SK-N-SH (cell line): ENCODE data around the gene PKIB. TPM values are rescaled to one million over a fixed set of nuclear protein-coding genes. Genes with fewer than 3 reads are reported as not detected.

Experiments used
- CTCF ChIA-PET: fragments of 300-600, 350-600 bp; formaldehyde crosslinking; extraction: SDS; loops from one replicate; lab custom pipeline; 2021; lab: Yijun Ruan, JAX
- POLR2A ChIA-PET: fragments of 350-600 bp; sonication (Branson Sonifier 250); formaldehyde crosslinking; extraction: SDS; loops from one replicate; lab custom pipeline; 2020; ENCODE audit warnings: antibody characterized with exemption, inconsistent platforms; lab: Yijun Ruan, JAX
- DNase-seq: peaks from one replicate; pipeline ENCODE4 v3.0.0; 2012
- H2AFZ ChIP-seq: fragments of 200-600 bp; sonication (generic); 2 replicates; pipeline ENCODE4 v1.8.1; 2016; ENCODE audit warnings: antibody characterized with exemption, mild to moderate bottlenecking, low read depth
- H3F3A ChIP-seq: fragments of 200-600 bp; sonication (generic); replicated peaks from 2 replicates; pipeline ENCODE3; 2016; ENCODE audit warnings: antibody characterized with exemption, mild to moderate bottlenecking; ENCODE audit not compliant: insufficient read depth
- H3K27ac ChIP-seq, 2 experiments: fragments of 200-500 bp in 1 of 2; fragments of 200-600 bp in 1 of 2; sonication (Bioruptor generic) in 1 of 2; sonication (generic), shearing (Covaris generic) in 1 of 2; 2 replicates each; pipeline versions ENCODE4 v1.5.1 to v1.6.1; 2014 to 2016; ENCODE audit warnings: low read depth in 2 of 2, inconsistent platforms in 1 of 2, low read length in 1 of 2, mild to moderate bottlenecking in 1 of 2, mixed read lengths in 1 of 2
- H3K27me3 ChIP-seq: fragments of 200-600 bp; sonication (generic), shearing (Covaris generic); 2 replicates; pipeline ENCODE4 v1.6.1; 2016; ENCODE audit warnings: mixed run types; ENCODE audit not compliant: insufficient read depth
- H3K36me3 ChIP-seq, 2 experiments: fragments of 200-500 bp in 1 of 2; fragments of 200-600 bp in 1 of 2; sonication (Bioruptor generic) in 1 of 2; sonication (generic) in 1 of 2; replicated peaks in 1 of 2; 2 replicates each; pipeline versions ENCODE3 to v1.5.1; 2014 to 2016; ENCODE audit warnings: low read length in 1 of 2, mild to moderate bottlenecking in 1 of 2; ENCODE audit not compliant: insufficient read depth in 2 of 2, control insufficient read depth in 1 of 2
- H3K4me1 ChIP-seq, 2 experiments: fragments of 200-500 bp in 1 of 2; fragments of 200-600 bp in 1 of 2; sonication (Bioruptor generic) in 1 of 2; sonication (generic), shearing (Covaris generic) in 1 of 2; 2 replicates each; pipeline versions ENCODE4 v1.5.1 to v1.6.1; 2014 to 2016; ENCODE audit warnings: low read depth in 1 of 2, low read length in 1 of 2, mixed run types in 1 of 2; ENCODE audit not compliant: insufficient read depth in 2 of 2, control insufficient read depth in 1 of 2
- H3K4me2 ChIP-seq: fragments of 200-600 bp; sonication (generic), shearing (Covaris generic); 2 replicates; pipeline ENCODE4 v1.6.1; 2017; ENCODE audit warnings: mixed run types
- H3K4me3 ChIP-seq, 2 experiments: fragments of 200-500 bp in 1 of 2; fragments of 200-600 bp in 1 of 2; sonication (Bioruptor generic) in 1 of 2; sonication (generic), shearing (Covaris generic) in 1 of 2; 2 replicates each; pipeline versions ENCODE4 v1.5.1 to v1.8.1; 2014 to 2016; ENCODE audit warnings: low read depth in 2 of 2, inconsistent platforms in 1 of 2, low read length in 1 of 2, mild to moderate bottlenecking in 1 of 2, mixed read lengths in 1 of 2, moderate library complexity in 1 of 2
- H3K79me2 ChIP-seq: fragments of 200-600 bp; sonication (generic); 2 replicates; pipeline ENCODE4 v1.8.1; 2017; ENCODE audit warnings: mild to moderate bottlenecking; ENCODE audit not compliant: insufficient read depth
- H3K9ac ChIP-seq: fragments of 200-600 bp; sonication (generic); 2 replicates; pipeline ENCODE4 v1.6.1; 2017; ENCODE audit warnings: mixed run types
- H3K9me2 ChIP-seq: fragments of 200-600 bp; sonication (generic); 2 replicates; pipeline ENCODE4 v1.6.1; 2017; ENCODE audit warnings: mixed run types
- H3K9me3 ChIP-seq: fragments of 200-600 bp; sonication (generic); 2 replicates; pipeline ENCODE4 v1.6.1; 2017; ENCODE audit warnings: mixed run types, mild to moderate bottlenecking, moderate library complexity
- H4K20me1 ChIP-seq: fragments of 200-600 bp; sonication (generic); 2 replicates; pipeline ENCODE4 v1.6.1; 2017; ENCODE audit warnings: mild to moderate bottlenecking, mixed run types; ENCODE audit not compliant: insufficient read depth
- ELF1 ChIP-seq: IDR thresholded peaks from 2 replicates; pipeline ENCODE4 v1.4.0; 2012
- EP300 ChIP-seq, 2 experiments: IDR thresholded peaks; 2 replicates each; pipeline versions ENCODE4 v1.4.0 to v1.6.1; 2012; ENCODE audit warnings: borderline replicate concordance in 1 of 2, low read depth in 1 of 2, low read length in 1 of 2
- FOSL2 ChIP-seq: IDR thresholded peaks from 2 replicates; pipeline ENCODE4 v1.4.0; 2012; ENCODE audit warnings: low read depth, mild to moderate bottlenecking, moderate library complexity, borderline replicate concordance
- GABPA ChIP-seq: IDR thresholded peaks from 2 replicates; pipeline ENCODE4 v1.4.0; 2012; ENCODE audit warnings: low read depth, mild to moderate bottlenecking
- GATA2 ChIP-seq: sonication (generic); formaldehyde crosslinking; IDR thresholded peaks from 2 replicates; pipeline ENCODE4 v1.5.0; 2020; ENCODE audit warnings: mild to moderate bottlenecking, missing genetic modification reagents
- JUND ChIP-seq: IDR thresholded peaks from 2 replicates; pipeline ENCODE4 v1.4.0; 2012
- MXI1 ChIP-seq: IDR thresholded peaks from 2 replicates; pipeline ENCODE4 v1.6.1; 2012; ENCODE audit warnings: mild to moderate bottlenecking, low read depth, low read length, improper control_type of control experiment
- NFIC ChIP-seq: IDR thresholded peaks from 2 replicates; pipeline ENCODE4 v1.4.0; 2012; ENCODE audit warnings: borderline replicate concordance
- POLR2AphosphoS5 ChIP-seq: IDR thresholded peaks from 2 replicates; pipeline ENCODE4 v1.6.1; 2012; ENCODE audit warnings: low read depth, low read length
- RAD21 ChIP-seq: IDR thresholded peaks from 2 replicates; pipeline ENCODE4 v1.6.1; 2012; ENCODE audit warnings: mild to moderate bottlenecking, low read length
- RCOR1 ChIP-seq: fragments of 150-350 bp; IDR thresholded peaks from 2 replicates; pipeline ENCODE4 v1.6.1; 2017; ENCODE audit warnings: antibody characterized with exemption, low read length
- RXRA ChIP-seq: IDR thresholded peaks from 2 replicates; pipeline ENCODE4 v1.4.0; 2012; ENCODE audit warnings: low read depth, mild to moderate bottlenecking, borderline replicate concordance
- SIN3A ChIP-seq: IDR thresholded peaks from 2 replicates; pipeline ENCODE4 v1.6.1; 2012; ENCODE audit warnings: low read depth, mild to moderate bottlenecking, low read length, moderate library complexity, borderline replicate concordance
- SMC3 ChIP-seq: IDR thresholded peaks from 2 replicates; pipeline ENCODE4 v1.6.1; 2012; ENCODE audit warnings: low read depth, low read length, improper control_type of control experiment
- TAF1 ChIP-seq: IDR thresholded peaks from 2 replicates; pipeline ENCODE4 v1.6.1; 2012; ENCODE audit warnings: low read depth, mild to moderate bottlenecking, low read length, moderate library complexity, borderline replicate concordance
- TCF12 ChIP-seq: IDR thresholded peaks from 2 replicates; pipeline ENCODE4 v1.4.0; 2012
- TEAD4 ChIP-seq: IDR thresholded peaks from 2 replicates; pipeline ENCODE4 v1.4.0; 2012; ENCODE audit warnings: mild to moderate bottlenecking, borderline replicate concordance; ENCODE audit not compliant: insufficient read depth
- WGBS: methylation state at CpG from one replicate; pipeline ENCODE4 v1.1.6; 2017; ENCODE audit warnings: low lambda C conversion rate; 5-methylcytosine and 5-hydroxymethylcytosine counted together
- polyA plus RNA-seq, 3 experiments: library from polyadenylated mRNA; depleted of rRNA; stranded (reverse); fragments of >200 nt; gene quantifications; 2 replicates each; pipeline ENCODE4 v1.2.3, GENCODE V29; 2012
- TF ChIP-seq, protein P1 (sequence below): fragments of 150-350 bp; IDR thresholded peaks from 2 replicates; pipeline ENCODE4 v1.6.1; 2017; ENCODE audit warnings: antibody characterized with exemption, low read length, low read depth, borderline replicate concordance
- TF ChIP-seq, protein P2 (sequence below): IDR thresholded peaks from 2 replicates; pipeline ENCODE4 v1.4.0; 2012; ENCODE audit warnings: low read depth, borderline replicate concordance
- TF ChIP-seq, protein P3 (sequence below): IDR thresholded peaks from 2 replicates; pipeline ENCODE4 v1.4.0; 2012; ENCODE audit warnings: low read depth, borderline replicate concordance
- TF ChIP-seq, protein P4 (sequence below): IDR thresholded peaks from 2 replicates; pipeline ENCODE4; 2012
- TF ChIP-seq, protein P5 (sequence below): fragments of 150-350 bp; IDR thresholded peaks from 2 replicates; pipeline ENCODE4 v1.6.1; 2016; ENCODE audit warnings: mild to moderate bottlenecking, low read depth, low read length

Gene PKIB
- polyA plus RNA-seq, 1 of the 3 experiments (the other 2 are of a cell fraction), result 0.30 TPM

DNA sequence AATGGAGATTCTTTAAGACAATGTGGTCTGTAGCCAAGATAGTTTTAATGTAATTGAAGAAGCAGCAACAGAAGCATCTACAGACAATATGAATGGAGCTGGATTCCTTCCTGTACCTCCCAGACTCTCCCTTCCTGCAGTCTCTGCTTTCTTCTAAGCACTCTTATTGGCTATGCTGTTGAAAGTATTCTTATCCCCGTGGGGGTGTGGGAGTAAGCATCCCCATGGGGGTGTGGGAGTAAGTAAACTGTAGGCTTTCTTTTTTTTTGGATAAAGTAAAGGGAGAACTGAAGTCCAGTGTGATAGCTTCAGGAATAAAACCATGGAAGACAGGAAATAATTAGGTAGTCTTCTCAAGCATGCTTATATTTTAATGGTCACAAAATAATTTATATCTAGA is 4.1 kb downstream of the PKIB start:
- no peaks in the 10 kb centered on the region for H3K79me2 ChIP-seq
- POLR2A ChIA-PET, result no interaction called here
- no peak overlapping the region for H3K4me3 ChIP-seq
- no peaks in the 10 kb centered on the region for H3K36me3 ChIP-seq
- H3K9me2 ChIP-seq, result no peaks in the 10 kb centered on the region
- no peaks in the 10 kb centered on the region for H3F3A ChIP-seq
- H3K27ac ChIP-seq, result no peak overlapping the region
- H3K9ac ChIP-seq, result no peak overlapping the region
- H3K4me1 ChIP-seq, result peaks cover 0 to 14% of the 10 kb centered on the region in 2 experiments; a peak in 1 of 4 replicates
- TF ChIP-seq JUND (no peak), FOSL2 (no peak), SIN3A (no peak), RCOR1 (no peak), TCF12 (no peak), TEAD4 (no peak), GATA2 (CRISPR knock-in tag) (no peak), TAF1 (no peak), GABPA (no peak), POLR2AphosphoS5 (no peak), NFIC (no peak), MXI1 (no peak), RAD21 (no peak)
- TF ChIP-seq, protein P1, sequence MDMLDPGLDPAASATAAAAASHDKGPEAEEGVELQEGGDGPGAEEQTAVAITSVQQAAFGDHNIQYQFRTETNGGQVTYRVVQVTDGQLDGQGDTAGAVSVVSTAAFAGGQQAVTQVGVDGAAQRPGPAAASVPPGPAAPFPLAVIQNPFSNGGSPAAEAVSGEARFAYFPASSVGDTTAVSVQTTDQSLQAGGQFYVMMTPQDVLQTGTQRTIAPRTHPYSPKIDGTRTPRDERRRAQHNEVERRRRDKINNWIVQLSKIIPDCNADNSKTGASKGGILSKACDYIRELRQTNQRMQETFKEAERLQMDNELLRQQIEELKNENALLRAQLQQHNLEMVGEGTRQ, result no peak
- TF ChIP-seq, protein P2, sequence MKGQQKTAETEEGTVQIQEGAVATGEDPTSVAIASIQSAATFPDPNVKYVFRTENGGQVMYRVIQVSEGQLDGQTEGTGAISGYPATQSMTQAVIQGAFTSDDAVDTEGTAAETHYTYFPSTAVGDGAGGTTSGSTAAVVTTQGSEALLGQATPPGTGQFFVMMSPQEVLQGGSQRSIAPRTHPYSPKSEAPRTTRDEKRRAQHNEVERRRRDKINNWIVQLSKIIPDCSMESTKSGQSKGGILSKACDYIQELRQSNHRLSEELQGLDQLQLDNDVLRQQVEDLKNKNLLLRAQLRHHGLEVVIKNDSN, result no peak
- TF ChIP-seq, protein P3, sequence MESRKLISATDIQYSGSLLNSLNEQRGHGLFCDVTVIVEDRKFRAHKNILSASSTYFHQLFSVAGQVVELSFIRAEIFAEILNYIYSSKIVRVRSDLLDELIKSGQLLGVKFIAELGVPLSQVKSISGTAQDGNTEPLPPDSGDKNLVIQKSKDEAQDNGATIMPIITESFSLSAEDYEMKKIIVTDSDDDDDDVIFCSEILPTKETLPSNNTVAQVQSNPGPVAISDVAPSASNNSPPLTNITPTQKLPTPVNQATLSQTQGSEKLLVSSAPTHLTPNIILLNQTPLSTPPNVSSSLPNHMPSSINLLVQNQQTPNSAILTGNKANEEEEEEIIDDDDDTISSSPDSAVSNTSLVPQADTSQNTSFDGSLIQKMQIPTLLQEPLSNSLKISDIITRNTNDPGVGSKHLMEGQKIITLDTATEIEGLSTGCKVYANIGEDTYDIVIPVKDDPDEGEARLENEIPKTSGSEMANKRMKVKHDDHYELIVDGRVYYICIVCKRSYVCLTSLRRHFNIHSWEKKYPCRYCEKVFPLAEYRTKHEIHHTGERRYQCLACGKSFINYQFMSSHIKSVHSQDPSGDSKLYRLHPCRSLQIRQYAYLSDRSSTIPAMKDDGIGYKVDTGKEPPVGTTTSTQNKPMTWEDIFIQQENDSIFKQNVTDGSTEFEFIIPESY, result no peak
- TF ChIP-seq, all 33 proteins: peak for 0
- Histone ChIP-seq H3K4me2 (no peak overlapping the region), H4K20me1 (no peaks in the 10 kb centered on the region), H3K27me3 (peaks cover 21% of the 10 kb centered on the region), H3K9me3 (no peaks in the 10 kb centered on the region), H2AFZ (no peak overlapping the region)
- CTCF ChIA-PET, result no interaction called here
- WGBS, result 0% methylated on average over 1 of the region's 1 CpG
- no peak for DNase-seq

DNA sequence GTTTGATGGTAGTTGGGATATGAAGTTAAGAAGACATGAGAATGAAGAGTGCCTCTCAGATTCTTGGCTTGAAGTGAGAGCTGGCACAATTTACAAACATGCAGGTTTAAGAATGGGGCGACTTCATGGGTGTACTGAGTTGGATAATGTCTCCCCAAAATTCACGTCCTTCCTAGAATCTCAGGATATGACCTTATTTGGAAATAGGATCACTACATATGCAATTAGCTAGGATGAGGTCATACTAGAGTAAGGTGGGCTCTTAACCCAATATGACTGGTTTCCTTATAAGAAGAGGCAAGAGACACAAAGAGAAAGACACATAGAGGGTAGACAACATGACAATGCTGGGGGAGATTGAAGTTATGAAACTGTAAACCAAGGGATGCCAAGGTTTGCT is 5.2 kb downstream of the PKIB start:
- H3K4me3 ChIP-seq, result no peak overlapping the region
- no peaks in the 10 kb centered on the region for H3K36me3 ChIP-seq
- ChIA-PET POLR2A (no interaction called here), CTCF (no interaction called here)
- no peaks in the 10 kb centered on the region for H3K9me3 ChIP-seq
- WGBS, result 20% methylated on average over 2 of the region's 2 CpGs
- no peak overlapping the region for H3K27ac ChIP-seq
- peaks cover 0 to 7% of the 10 kb centered on the region in 2 experiments; a peak in 1 of 4 replicates for H3K4me1 ChIP-seq
- DNase-seq, result no peak
- no peaks in the 10 kb centered on the region for H3F3A ChIP-seq
- no peak overlapping the region for H2AFZ ChIP-seq
- H3K9ac ChIP-seq, result no peak overlapping the region
- H3K79me2 ChIP-seq, result no peaks in the 10 kb centered on the region
- no peak overlapping the region for H3K4me2 ChIP-seq
- peaks cover 13% of the 10 kb centered on the region for H3K27me3 ChIP-seq
- H3K9me2 ChIP-seq, result no peaks in the 10 kb centered on the region
- no peaks in the 10 kb centered on the region for H4K20me1 ChIP-seq
- TF ChIP-seq, protein P3, result no peak
- TF ChIP-seq ELF1, result no peak
- no peak for TF ChIP-seq RXRA
- no peak for TF ChIP-seq SIN3A
- no peak for TF ChIP-seq EP300 (IDR thresholded peaks at IDR 0.05; ENCODE audit: borderline replicate concordance in 1 of 2, low read depth in 1 of 2, low read length in 1 of 2)
- no peak for TF ChIP-seq SMC3
- no peak for TF ChIP-seq TCF12
- TF ChIP-seq, protein P4, sequence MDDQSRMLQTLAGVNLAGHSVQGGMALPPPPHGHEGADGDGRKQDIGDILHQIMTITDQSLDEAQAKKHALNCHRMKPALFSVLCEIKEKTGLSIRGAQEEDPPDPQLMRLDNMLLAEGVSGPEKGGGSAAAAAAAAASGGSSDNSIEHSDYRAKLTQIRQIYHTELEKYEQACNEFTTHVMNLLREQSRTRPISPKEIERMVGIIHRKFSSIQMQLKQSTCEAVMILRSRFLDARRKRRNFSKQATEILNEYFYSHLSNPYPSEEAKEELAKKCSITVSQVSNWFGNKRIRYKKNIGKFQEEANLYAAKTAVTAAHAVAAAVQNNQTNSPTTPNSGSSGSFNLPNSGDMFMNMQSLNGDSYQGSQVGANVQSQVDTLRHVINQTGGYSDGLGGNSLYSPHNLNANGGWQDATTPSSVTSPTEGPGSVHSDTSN, result no peak
- TF ChIP-seq, protein P5, sequence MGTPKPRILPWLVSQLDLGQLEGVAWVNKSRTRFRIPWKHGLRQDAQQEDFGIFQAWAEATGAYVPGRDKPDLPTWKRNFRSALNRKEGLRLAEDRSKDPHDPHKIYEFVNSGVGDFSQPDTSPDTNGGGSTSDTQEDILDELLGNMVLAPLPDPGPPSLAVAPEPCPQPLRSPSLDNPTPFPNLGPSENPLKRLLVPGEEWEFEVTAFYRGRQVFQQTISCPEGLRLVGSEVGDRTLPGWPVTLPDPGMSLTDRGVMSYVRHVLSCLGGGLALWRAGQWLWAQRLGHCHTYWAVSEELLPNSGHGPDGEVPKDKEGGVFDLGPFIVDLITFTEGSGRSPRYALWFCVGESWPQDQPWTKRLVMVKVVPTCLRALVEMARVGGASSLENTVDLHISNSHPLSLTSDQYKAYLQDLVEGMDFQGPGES, result no peak
